ENCODE measurements around the gene CLDN11.

CLDN11 gene

DNA sequence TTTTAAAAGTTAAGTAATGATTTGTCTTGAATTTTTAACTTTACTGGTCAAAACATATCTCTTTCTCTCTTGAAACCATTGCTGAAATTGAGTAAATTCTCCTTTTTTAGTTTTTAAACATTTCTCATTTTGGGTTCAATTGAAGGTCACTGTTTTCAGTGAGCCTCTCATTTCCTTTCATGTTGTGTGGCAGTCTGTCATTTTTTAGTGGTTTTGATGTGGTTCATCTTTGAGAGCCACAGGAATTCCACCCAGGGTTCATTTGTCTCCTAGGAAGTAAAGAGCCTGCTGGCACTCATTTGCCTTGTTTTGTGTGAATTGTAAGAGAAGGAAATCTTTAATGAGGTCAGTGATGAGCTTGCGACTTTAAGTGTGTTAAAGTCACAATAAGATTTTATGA is 10.4 kb downstream of the CLDN11 start:
- CTCF ChIA-PET: interaction anchor here (0.9 to 4.6 kb wide), 2 partner anchors 382 to 383 kb away, joined by 4 to 38 read pairs; no protein-coding TSS in a partner anchor
- POLR2A ChIA-PET: interaction anchor here (0.6 kb wide), 1 partner anchor 380 kb away, joined by 3 read pairs; no protein-coding TSS in a partner anchor
- TF ChIP-seq, protein P1, sequence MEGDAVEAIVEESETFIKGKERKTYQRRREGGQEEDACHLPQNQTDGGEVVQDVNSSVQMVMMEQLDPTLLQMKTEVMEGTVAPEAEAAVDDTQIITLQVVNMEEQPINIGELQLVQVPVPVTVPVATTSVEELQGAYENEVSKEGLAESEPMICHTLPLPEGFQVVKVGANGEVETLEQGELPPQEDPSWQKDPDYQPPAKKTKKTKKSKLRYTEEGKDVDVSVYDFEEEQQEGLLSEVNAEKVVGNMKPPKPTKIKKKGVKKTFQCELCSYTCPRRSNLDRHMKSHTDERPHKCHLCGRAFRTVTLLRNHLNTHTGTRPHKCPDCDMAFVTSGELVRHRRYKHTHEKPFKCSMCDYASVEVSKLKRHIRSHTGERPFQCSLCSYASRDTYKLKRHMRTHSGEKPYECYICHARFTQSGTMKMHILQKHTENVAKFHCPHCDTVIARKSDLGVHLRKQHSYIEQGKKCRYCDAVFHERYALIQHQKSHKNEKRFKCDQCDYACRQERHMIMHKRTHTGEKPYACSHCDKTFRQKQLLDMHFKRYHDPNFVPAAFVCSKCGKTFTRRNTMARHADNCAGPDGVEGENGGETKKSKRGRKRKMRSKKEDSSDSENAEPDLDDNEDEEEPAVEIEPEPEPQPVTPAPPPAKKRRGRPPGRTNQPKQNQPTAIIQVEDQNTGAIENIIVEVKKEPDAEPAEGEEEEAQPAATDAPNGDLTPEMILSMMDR (IDR thresholded peaks at IDR 0.05; ENCODE audit: insufficient read depth, low read length, missing control alignments): no peak
- DNase-seq (ENCODE audit: low read depth, low spot score): no peak
- no peak overlapping the region for H3K4me3 ChIP-seq (ENCODE audit: low read depth, low read length)

DNA sequence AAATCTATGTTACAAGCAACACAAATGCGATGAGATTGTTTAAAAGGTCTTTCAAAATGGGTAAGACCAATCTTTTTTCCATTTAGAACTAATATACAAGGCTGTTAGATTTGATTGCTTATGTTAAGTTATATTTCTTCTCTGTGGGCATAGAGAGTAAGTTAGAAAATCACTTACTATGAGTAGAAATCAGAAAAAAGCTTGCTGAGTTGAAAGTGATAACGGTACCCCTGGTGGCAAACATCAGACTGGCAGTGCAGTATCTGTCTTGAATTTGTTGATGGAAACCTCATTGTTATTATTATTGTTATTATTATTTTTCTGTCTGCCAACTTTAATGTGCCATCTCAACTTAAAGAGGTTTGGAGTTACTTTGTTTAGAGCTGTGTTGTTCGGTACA is 12.4 kb downstream of the CLDN11 start:
- CTCF ChIA-PET: interaction anchor here (1.1 to 4.6 kb wide), 5 partner anchors 9 to 418 kb away, joined by 3 to 38 read pairs (median 6); no protein-coding TSS in a partner anchor
- POLR2A ChIA-PET: no interaction called here

DNA sequence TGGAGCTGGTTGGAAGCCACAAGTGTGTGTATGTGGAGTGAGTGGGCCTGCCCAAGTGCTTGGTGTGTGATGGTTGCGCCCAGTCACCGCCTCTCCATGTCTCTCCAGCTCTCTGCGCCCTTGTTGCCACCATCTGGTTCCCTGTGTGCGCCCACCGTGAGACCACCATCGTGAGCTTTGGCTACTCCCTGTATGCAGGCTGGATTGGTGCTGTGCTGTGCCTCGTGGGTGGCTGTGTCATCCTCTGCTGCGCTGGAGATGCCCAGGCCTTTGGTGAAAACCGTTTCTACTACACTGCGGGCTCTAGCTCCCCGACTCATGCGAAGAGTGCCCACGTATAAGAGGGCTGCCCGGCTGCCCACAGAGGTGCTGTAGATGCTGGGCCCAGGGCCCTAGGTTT is 13.7 kb downstream of the CLDN11 start:
- CTCF ChIA-PET: interaction anchor here (0.8 to 4.6 kb wide), 4 partner anchors 9 to 378 kb away, joined by 3 to 38 read pairs (median 8); no protein-coding TSS in a partner anchor
- POLR2A ChIA-PET: no interaction called here
- TF ChIP-seq, protein P1 (IDR thresholded peaks at IDR 0.05; ENCODE audit: insufficient read depth, low read length, missing control alignments): no peak
- no peak overlapping the region for H3K4me3 ChIP-seq (ENCODE audit: low read depth, low read length)
- no peak for DNase-seq (ENCODE audit: low read depth, low spot score)

More for the DNA sequence above, 12.4 kb downstream of the CLDN11 start:
- TF ChIP-seq, protein P1 (IDR thresholded peaks at IDR 0.05; ENCODE audit: insufficient read depth, low read length, missing control alignments): no peak
- DNase-seq (ENCODE audit: low read depth, low spot score): no peak
- no peak overlapping the region for H3K4me3 ChIP-seq (ENCODE audit: low read depth, low read length)

DNA sequence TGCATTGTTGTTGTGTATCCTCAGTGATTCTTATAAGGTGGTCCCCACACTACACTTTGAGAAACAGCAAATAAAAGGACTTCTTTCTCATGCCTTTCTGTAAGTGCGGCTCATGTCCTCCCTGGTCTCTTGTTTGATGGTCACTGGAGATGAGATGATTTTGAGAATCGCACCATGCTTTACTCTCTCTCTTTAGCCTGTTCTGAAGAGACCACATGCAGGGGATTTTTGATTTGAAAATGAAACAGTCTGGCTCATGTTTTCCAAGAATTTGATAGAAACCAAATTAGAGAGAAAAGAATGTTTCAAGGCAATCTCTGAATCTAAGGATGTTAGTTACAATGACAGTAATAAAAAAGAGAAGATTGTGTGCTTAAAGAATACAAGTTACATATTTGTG is 18.0 kb downstream of the CLDN11 start:
- ChIA-PET CTCF (interaction anchor here (0.9 to 7.8 kb wide), 2 partner anchors 12 to 374 kb away, joined by 3 to 46 read pairs; no protein-coding TSS in a partner anchor), POLR2A (no interaction called here)

DNA sequence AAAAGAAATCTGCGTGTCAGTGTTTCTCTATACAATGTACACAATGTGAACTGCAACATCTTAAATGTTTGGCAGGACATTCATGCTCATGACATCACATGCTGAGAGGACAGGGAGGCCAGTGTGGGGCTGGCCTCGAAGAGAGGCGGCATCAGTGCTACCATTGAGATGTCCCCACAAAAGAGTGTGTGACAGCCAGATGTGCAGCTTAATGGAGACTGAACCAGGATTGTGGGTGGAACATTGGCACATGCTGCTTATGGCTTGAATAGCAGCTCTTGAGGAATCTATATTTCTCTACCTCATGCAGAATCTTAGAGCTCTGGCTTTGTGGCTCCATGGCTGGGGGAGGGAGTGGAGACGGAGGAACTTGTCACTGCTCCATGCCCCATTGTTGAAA is 18.5 kb downstream of the CLDN11 start:
- ChIA-PET CTCF (interaction anchor here (0.9 to 7.8 kb wide), 4 partner anchors 12 to 374 kb away, joined by 3 to 46 read pairs (median 3); partner anchors contain the start of gene CLDN11), POLR2A (no interaction called here)
- TF ChIP-seq, protein P1 (IDR thresholded peaks at IDR 0.05; ENCODE audit: insufficient read depth, low read length, missing control alignments): no peak
- no peak for DNase-seq (ENCODE audit: low read depth, low spot score)
- no peak overlapping the region for H3K4me3 ChIP-seq (ENCODE audit: low read depth, low read length)

More for the DNA sequence above, 18.0 kb downstream of the CLDN11 start:
- TF ChIP-seq, protein P1 (IDR thresholded peaks at IDR 0.05; ENCODE audit: insufficient read depth, low read length, missing control alignments): no peak
- H3K4me3 ChIP-seq (ENCODE audit: low read depth, low read length): no peak overlapping the region
- no peak for DNase-seq (ENCODE audit: low read depth, low spot score)

DNA sequence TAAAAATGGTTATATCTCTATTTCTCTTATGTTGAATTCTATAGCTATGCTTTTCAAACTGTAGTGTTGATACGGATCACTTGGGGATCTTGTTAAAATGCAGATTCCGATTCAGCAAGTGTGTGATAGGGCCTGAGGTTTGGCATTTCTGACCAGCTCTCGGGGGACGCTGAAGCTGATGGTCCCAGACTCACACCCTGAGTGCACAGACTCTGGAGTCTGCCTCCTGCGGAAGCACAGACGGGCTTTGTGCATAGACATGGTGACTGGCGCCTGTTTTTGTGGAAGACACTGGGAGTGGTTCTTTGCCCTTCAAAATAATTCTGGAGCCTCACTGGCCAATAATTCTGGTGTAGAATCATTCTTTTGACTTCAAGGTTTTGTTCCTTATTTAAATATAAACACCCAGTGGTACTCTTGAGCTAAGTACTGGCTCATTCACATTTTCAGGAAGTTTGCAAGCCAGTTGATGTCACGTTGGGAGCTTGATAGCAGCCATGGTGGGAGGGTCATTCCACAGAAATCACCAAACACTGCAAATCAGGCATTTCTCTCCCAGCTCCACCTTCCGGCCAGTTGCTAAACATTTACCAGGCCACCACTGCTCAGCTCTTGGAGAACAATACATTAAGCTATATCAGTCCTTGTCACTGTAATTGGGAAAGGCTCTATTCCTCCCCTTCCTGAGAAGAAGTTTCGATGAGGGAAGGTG is 19.2 kb downstream of the CLDN11 start:
- TF ChIP-seq, protein P1 (IDR thresholded peaks at IDR 0.05; ENCODE audit: insufficient read depth, low read length, missing control alignments): no peak
- ChIA-PET CTCF (interaction anchor here (0.9 to 7.8 kb wide), 4 partner anchors 11 to 373 kb away, joined by 3 to 46 read pairs (median 3); partner anchors contain the start of gene CLDN11), POLR2A (no interaction called here)
- H3K4me3 ChIP-seq (ENCODE audit: low read depth, low read length): no peak overlapping the region
- no peak for DNase-seq (ENCODE audit: low read depth, low spot score)
